ENCODE measurements around the gene CDHR2.
"Not testable (repeated sequence)": the region's sequence is repeated elsewhere in the genome, so short reads cannot be mapped to it uniquely, and the experiment has no call there.

Gene CDHR2

GRCh38 chr5:176597417-176598389 is 48.6 kb downstream of the CDHR2 start:
- in situ Hi-C loops (cut with MboI; ENCODE audit: low pct_unique_long_range_greater_than_20kb, low sequenced_read_pairs, unreplicated experiment): loop anchor here (25.0 kb wide), 1 partner anchor 860 kb away; no protein-coding TSS in a partner anchor
- no peak for DNase-seq (ENCODE audit: low spot score)
- no peak for TF ChIP-seq CTCF (IDR thresholded peaks at IDR 0.05; ENCODE audit: extremely low read depth, insufficient read depth, missing control alignments)

- not testable (repeated sequence) for DNase-seq (ENCODE audit: low spot score)
- in situ Hi-C loops (cut with MboI; ENCODE audit: low pct_unique_long_range_greater_than_20kb, low sequenced_read_pairs, unreplicated experiment): loop anchor here (25.0 kb wide), 1 partner anchor 863 kb away; no protein-coding TSS in a partner anchor
These were observed 50.7 kb downstream of the CDHR2 start for GRCh38 chr5:176599749-176600430.

GRCh38 chr5:176601901-176602482 is 52.9 kb downstream of the CDHR2 start:
- no peak for TF ChIP-seq CTCF (IDR thresholded peaks at IDR 0.05; ENCODE audit: extremely low read depth, insufficient read depth, missing control alignments)
- no peak for DNase-seq (ENCODE audit: low spot score)
- in situ Hi-C loops (cut with MboI; ENCODE audit: low pct_unique_long_range_greater_than_20kb, low sequenced_read_pairs, unreplicated experiment): no loop called here

GRCh38 chr5:176603091-176603490 is 53.9 kb downstream of the CDHR2 start:
- TF ChIP-seq CTCF (IDR thresholded peaks at IDR 0.05; ENCODE audit: extremely low read depth, insufficient read depth, missing control alignments): no peak
- in situ Hi-C loops (cut with MboI; ENCODE audit: low pct_unique_long_range_greater_than_20kb, low sequenced_read_pairs, unreplicated experiment): no loop called here
- no peak for DNase-seq (ENCODE audit: low spot score)

GRCh38 chr5:176606032-176606431 is 56.9 kb downstream of the CDHR2 start:
- no peak for TF ChIP-seq CTCF (IDR thresholded peaks at IDR 0.05; ENCODE audit: extremely low read depth, insufficient read depth, missing control alignments)
- in situ Hi-C loops (cut with MboI; ENCODE audit: low pct_unique_long_range_greater_than_20kb, low sequenced_read_pairs, unreplicated experiment): no loop called here
- no peak for DNase-seq (ENCODE audit: low spot score)

- no peak for TF ChIP-seq CTCF (IDR thresholded peaks at IDR 0.05; ENCODE audit: extremely low read depth, insufficient read depth, missing control alignments)
- no peak for DNase-seq (ENCODE audit: low spot score)
- in situ Hi-C loops (cut with MboI; ENCODE audit: low pct_unique_long_range_greater_than_20kb, low sequenced_read_pairs, unreplicated experiment): no loop called here
These were observed 57.7 kb downstream of the CDHR2 start for GRCh38 chr5:176606875-176607274.

All from GM13977 (cell line).